Stimulated activated CD8-positive, alpha-beta memory T cell treated with anti-CD3 and anti-CD28 coated beads, Interleukin-4, amount 100 ng/mL, for 4 hours (primary cell): Measurements from ENCODE around the gene PFKFB4.
A peak's percentile ranks its signal among the peaks of the same experiment; 100 is the strongest.
"Not testable (repeated sequence)": the region's sequence is repeated elsewhere in the genome, so short reads cannot be mapped to it uniquely, and the experiment has no call there.

ENCODE experiments used
- DNase-seq, 2 donors: peaks; one replicate each; pipeline ENCODE4 v3.0.0-alpha.2; 2020; ENCODE audit warnings: low read depth in 2 of 2, low spot score in 1 of 2

The PFKFB4 gene

DNA sequence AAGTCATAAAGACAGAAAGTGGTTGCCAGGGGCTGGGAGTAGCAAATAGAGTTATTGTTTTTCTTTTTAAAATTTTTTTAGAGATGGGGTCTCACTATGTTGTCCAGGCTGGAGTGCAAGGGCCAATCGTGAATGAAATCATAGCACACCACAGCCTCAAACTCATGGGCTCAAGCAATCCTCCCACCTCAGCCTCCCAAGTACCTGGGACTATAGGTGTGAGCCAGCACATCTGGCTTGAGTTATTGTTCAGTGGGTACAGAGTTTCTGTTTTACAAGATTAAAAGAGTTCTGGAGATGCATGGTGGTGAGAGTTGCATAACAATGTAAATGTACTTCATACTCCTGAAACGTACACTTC, 23.6 kb downstream of the PFKFB4 start:
- no peak for DNase-seq

DNA sequence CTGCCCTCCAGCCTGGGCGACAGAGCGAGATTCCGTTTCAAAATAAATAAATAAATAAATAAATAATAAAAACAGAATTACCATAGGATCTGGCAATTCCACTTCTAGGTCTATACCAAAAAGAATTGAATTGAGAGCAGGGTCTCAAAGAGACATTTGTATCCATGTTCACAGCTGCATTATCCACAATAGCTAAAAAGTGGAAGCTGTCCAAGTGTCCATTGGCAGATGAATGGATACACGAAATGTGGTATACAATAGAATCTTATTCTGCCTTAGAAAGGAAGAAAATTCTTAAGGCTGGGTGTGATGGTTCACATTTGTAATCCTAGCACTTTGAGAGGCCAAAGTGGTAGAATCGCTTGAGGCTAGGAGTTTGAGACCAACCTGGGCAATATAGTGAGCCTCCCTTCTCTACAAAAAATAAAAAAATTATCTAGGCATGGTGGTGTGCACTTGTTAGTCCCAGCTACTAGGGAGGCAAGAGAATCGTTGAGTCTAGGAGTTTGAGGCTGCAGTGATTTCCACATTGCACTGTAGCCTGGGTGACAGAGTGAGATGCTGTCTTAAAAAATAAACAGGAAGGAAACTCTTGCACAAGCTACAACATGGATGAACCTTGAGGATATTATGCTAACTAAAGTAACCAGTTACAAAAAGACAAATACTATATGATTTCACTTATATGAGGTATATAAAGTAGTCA, 24.2 kb downstream of the PFKFB4 start:
- DNase-seq: no peak

DNA sequence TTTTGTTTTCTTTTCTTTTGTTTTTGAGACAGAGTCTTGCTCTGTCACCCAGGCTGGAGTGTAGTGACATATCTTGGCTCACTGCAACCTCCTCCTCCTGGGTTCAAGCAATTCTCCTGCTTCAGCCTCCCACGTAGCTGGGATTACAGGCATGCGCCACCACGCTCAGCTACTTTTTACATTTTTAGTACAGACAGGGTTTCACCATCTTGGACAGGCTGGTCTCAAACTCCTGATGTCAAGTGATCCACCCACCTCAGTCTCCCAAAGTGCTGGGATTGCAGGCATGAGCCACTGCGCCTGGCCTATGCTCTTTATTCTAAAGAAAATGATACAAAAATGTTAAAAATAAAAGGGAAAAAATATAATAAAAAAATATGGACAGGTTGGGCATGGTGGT, 25.9 kb downstream of the PFKFB4 start:
- not testable (repeated sequence) for DNase-seq

- no peak for DNase-seq
Observed at GRCh38 chr3:48528754-48529153, 27.8 kb downstream of the PFKFB4 start.

DNA sequence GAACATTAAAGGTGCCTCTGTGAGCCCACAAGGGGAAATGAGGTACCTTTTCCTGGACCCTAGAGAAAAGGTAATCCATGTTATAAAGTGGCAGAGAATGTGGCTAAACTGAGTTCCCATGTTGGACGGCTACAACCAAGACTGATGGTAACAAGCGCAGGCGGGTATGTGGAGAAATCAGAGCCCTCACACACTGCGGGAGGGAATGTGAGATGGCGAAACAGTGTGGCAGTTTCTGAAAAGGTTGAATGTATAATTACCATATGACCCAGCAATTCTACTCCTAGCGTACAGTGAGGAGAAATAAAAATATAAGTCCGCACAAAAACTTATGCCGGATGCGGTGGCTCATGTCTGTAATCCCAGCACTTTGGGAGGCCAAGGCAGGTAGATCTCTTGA, 28.6 kb downstream of the PFKFB4 start:
- no peak for DNase-seq

- DNase-seq: no peak
Observed at GRCh38 chr3:48524970-48525369, 31.6 kb downstream of the PFKFB4 start.

GRCh38 chr3:48521635-48522034, 35.0 kb downstream of the PFKFB4 start:
- DNase-seq: no peak

DNA sequence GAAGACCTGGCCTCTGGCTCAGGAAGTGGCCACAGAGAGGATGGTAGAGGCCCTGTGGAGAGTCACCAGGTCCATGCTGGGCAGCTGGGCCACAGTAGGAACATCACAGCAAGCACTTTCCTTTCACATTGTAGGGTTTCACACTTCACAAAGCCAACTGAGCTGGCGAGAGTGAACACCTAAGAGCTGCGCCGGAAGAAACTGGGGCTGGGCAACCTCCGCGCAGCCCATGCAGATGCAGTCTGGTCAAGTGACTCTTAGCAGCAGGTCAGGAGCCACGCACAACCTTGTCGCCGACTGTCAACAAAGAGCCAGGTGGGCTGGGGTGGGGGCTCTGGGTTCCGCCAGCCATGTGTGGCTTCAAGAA, 37.3 kb downstream of the PFKFB4 start:
- DNase-seq: no peak

DNA sequence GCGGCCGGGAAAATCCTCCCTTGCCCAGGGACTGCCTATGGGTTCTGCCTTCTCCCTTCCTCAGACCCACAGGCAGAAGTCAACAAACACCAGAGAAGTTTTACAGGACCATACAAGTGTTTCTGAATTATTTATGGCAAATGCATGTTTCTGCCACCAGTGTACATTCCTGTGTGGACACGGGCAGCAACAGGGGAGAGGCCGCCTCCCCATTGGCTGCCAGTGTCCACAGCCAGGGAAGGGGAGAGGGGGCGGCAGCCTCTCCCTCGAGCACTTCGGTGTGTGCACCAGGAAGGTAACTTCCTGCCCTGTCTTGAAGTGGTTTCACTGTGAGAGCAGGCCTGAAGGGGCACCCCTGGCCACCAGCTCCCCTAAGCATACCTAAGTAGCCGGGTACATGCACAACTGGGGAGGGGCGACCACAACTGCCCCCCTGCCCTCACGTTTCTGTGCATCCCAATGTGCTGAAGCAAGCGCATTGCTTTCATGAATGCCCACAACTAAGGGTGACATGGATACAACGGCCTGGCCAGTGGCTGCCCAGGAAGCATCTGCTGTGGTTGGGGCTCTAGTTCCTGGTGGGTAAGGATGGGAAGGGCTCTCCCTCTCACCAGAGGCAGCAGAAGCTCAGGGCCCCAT, 37.8 kb downstream of the PFKFB4 start:
- DNase-seq: no peak

- no peak for DNase-seq
Observed at GRCh38 chr3:48518069-48518468, 38.5 kb downstream of the PFKFB4 start.

DNA sequence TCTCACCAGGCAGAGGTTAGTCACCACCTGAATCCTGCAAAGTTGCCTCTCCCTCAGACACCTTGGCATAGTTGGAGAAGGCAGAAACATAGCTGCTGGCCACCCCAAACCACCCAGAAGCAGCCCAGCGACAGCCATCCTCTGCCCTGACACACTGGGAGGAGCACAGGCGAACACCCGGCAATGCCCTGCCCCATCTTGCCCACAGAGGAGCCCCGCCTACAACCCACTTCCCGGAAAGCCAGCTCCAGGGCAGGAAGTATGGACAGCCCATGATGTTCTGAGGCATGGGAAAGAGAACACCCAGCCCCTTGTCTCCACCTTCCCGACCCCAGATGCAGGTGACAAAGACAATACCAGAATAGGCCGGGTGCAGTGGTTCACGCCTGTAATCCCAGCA, 40.0 kb downstream of the PFKFB4 start:
- no peak for DNase-seq

DNA sequence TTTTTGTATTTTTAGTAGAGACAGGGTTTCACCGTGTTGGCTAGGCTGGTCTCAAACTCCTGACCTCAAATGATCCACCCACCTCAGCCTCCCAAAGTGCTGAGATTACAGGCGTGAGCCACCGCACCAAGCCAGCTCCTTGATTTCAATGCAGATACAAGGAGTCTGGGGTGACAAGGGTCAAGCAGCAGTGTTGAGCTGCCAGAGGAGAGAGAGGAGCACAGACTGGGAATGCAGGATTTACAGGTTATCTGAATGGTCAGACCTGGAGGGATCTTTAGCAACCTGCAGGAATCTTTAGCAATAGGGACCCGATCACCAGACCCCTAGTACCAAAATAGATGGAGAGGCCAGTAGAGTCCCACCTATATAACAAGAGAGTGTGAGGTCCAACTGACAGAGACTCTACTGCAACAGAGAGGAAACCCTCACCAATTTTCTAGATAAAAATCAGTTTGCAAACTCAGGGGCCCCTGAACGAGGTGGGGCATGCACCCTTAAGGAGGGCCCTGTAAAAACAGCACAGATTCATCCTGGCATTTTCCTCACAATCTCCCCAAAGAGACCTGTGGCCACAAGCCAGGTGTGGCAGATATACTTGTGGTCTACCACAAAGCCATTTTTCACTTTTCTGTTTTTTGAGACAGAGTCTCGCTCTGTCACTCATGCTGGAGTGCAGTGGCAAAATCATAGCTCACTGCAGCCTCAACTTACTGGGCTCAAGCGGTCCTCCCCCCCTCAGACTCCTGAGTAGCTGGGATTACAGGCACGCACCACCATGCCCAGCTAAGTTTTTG, 42.0 kb downstream of the PFKFB4 start:
- DNase-seq: no peak

- DNase-seq: no peak
Observed at GRCh38 chr3:48511551-48511950, 45.1 kb downstream of the PFKFB4 start.

GRCh38 chr3:48507256-48508061, 49.1 kb downstream of the PFKFB4 start:
- DNase-seq: peak; percentile 43 to 60

DNA sequence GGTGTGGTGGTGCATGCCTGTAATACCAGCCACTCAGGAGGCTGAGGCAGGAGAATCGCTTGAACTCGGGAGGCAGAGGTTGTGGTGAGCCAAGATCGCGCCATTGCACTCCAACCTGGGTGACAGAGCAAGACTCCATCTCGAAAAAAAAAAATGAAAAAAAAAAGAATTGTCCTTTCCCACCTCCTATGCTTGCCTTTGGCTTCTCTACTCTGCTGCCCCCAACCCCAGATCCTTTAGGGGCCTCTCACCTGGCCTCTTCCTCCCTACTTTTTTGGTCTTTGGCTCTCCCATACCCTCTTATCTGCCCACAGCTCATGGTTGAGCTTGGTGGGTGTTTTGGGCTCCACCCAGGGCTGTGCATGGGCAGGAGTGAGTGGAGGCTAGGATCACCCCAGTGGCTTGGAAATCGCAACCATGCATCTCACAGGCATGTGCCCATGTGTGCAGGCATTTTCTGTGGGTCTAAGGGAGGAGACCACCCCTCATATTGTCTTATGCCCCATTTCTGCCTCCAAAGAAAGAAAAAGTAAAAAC, 50.6 kb downstream of the PFKFB4 start:
- no peak for DNase-seq

- no peak for DNase-seq
Observed at GRCh38 chr3:48505146-48505545, 51.5 kb downstream of the PFKFB4 start.

DNA sequence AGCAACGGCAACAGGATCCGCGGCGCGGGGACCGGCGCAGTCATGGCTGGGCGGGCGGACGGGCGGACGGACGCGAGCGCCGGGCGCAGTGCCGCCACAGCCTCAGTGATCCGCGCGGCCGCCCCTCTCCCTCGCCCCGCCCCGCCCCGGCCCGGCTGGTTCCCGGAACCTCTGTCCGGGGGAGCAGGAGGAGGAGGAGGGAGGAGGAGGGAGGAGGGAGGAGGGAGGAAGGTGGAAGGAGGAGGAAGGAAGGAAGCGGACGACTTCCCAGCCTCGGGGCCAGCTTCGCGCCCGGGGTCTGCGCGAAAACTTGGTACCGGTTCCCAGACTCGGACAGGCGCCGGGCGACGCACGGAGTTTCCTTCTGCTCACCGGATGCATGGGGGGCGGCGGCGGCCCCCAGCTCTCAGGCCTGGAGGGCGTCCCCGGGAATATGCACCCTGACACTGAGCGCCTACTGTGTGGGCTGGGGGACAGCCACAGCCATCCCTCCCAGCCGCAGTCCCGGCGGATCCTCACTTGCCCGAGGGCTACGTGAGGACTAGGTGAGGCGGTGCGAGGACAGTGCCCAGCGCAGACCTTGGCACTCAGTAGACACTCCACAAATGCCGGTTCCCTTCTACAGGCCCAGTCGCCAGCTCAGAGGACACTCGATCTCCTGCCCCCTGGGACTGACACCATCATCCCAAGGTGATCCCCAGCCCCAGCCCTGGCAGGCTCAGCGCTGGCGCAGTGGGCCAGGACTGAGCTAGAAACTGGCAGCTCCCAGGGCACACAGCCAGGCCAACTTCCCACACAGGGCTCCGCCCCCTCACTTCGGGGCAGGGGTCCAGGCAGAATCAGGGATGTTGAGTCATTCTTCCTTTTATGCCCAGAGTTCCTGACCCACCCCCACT, 52.3 kb downstream of the PFKFB4 start, which contains the start of gene SHISA5:
Gene SHISA5, minus strand, starts transcription at position 124 of the 896 bp plus-strand sequence. Its CDS starts 80 bp downstream, at position 44.
- no peak for DNase-seq

- no peak for DNase-seq
Observed at GRCh38 chr3:48503401-48504050, 53.1 kb downstream of the PFKFB4 start.

DNA sequence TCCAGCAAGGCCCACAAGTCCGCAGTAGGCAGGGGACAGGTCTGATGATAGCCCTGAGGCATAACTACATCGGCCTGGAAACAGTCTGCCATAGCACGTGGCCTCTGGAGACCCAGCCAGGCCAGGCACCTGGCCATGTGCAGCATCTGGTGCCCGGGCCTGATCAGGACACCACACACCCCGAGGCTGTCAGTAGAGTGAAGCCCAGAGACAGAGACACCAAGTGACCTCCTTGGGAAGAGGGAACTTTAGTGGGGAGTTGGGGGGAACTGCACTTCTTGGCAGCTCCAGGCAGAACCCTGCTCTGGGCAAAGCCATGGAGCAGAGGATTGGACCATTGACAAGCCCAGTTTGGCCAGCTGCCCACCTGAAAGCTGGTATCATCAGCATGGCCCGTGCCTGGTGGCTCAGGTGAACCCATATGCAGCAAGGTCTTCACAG, 53.9 kb downstream of the PFKFB4 start:
- DNase-seq: no peak

DNA sequence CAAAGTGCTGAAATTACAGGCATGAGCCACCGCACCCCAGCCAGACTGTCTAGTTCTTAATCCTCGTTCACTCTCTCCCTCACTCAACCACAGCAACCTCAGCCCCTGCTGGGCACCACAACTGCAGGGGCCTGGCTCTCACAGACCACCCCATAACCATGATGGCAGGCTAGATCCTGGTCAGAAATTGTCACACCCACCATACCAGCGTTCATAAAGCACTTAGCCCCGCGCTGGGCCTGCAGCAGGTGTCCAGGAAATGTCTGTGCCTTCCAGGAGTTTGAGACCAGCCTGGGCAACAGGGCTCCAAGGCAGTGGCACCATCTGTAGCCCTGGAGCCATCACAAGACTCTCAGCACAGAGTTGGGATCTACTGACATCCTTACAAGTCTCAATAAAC, 54.5 kb downstream of the PFKFB4 start:
- DNase-seq: no peak
